Trophoblast cell (in vitro differentiated cells and primary cell): ENCODE data around the gene CGB1.
A peak's percentile ranks its signal among the peaks of the same experiment; 100 is the strongest.
"Not testable (repeated sequence)": the region's sequence is repeated elsewhere in the genome, so short reads cannot be mapped to it uniquely, and the experiment has no call there.

Source experiments
- DNase-seq, 2 donors: peaks; one replicate each; pipeline ENCODE4 v3.0.0-alpha.2; 2016
- H2AFZ ChIP-seq: 2 replicates; pipeline ENCODE4 v1.6.1; 2013; ENCODE audit warnings: low read length, moderate library complexity, mild to moderate bottlenecking; ENCODE audit not compliant: insufficient read depth, poor library complexity
- H2AK5ac ChIP-seq: 2 replicates; pipeline ENCODE4 v1.6.1; 2013; ENCODE audit warnings: mild to moderate bottlenecking, low read length
- H2BK120ac ChIP-seq: 2 replicates; pipeline ENCODE4 v1.6.1; 2013; ENCODE audit warnings: low read length, mild to moderate bottlenecking, moderate library complexity; ENCODE audit not compliant: insufficient read depth, poor library complexity
- H2BK12ac ChIP-seq: 2 replicates; pipeline ENCODE4 v1.6.1; 2013; ENCODE audit warnings: mild to moderate bottlenecking, low read length, moderate library complexity
- H2BK5ac ChIP-seq: 2 replicates; pipeline ENCODE4 v1.6.1; 2013; ENCODE audit warnings: low read length, low read depth, moderate library complexity, mild to moderate bottlenecking; ENCODE audit not compliant: poor library complexity
- H3K14ac ChIP-seq: 2 replicates; pipeline ENCODE4 v1.6.1; 2013; ENCODE audit warnings: mild to moderate bottlenecking, low read length
- H3K18ac ChIP-seq: 2 replicates; pipeline ENCODE4 v1.6.1; 2013; ENCODE audit warnings: mild to moderate bottlenecking, low read length
- H3K23ac ChIP-seq: 2 replicates; pipeline ENCODE4 v1.6.1; 2013; ENCODE audit warnings: low read length
- H3K27ac ChIP-seq: 2 replicates; pipeline ENCODE4 v1.5.1; 2013; ENCODE audit warnings: low read depth, mild to moderate bottlenecking, inconsistent platforms, low read length, moderate library complexity
- H3K27me3 ChIP-seq: 2 replicates; pipeline ENCODE4 v1.6.1; 2013; ENCODE audit warnings: inconsistent platforms, mild to moderate bottlenecking, low read length, moderate library complexity; ENCODE audit not compliant: insufficient read depth
- H3K36me3 ChIP-seq, 2 experiments: 1 replicate in 1 of 2; 2 replicates in 1 of 2; pipeline ENCODE4 v1.6.1; 2013; ENCODE audit warnings: low read length in 2 of 2, mild to moderate bottlenecking in 2 of 2, moderate library complexity in 1 of 2; ENCODE audit not compliant: insufficient read depth in 2 of 2, control insufficient read depth in 1 of 2
- H3K4ac ChIP-seq: 2 replicates; pipeline ENCODE4 v1.6.1; 2013; ENCODE audit warnings: low read depth, mild to moderate bottlenecking, low read length, moderate library complexity
- H3K4me1 ChIP-seq, 2 experiments: 1 replicate in 1 of 2; 2 replicates in 1 of 2; pipeline ENCODE4 v1.6.1; 2013; ENCODE audit warnings: low read length in 2 of 2, mild to moderate bottlenecking in 2 of 2, moderate library complexity in 1 of 2; ENCODE audit not compliant: insufficient read depth in 2 of 2, control insufficient read depth in 1 of 2
- H3K4me2 ChIP-seq: 2 replicates; pipeline ENCODE4 v1.6.1; 2013; ENCODE audit warnings: inconsistent platforms, mild to moderate bottlenecking, low read length, moderate library complexity
- H3K4me3 ChIP-seq: 2 replicates; pipeline ENCODE4 v1.5.1; 2013; ENCODE audit warnings: mild to moderate bottlenecking, low read depth, low read length, inconsistent platforms
- H3K79me1 ChIP-seq: one replicate; pipeline ENCODE4 v1.6.1; 2013; ENCODE audit warnings: low read length
- H3K79me2 ChIP-seq: 2 replicates; pipeline ENCODE4 v1.6.1; 2013; ENCODE audit warnings: low read length, mild to moderate bottlenecking; ENCODE audit not compliant: control insufficient read depth, insufficient read depth, poor library complexity
- H3K9ac ChIP-seq: 2 replicates; pipeline ENCODE4 v1.6.1; 2013; ENCODE audit warnings: mild to moderate bottlenecking, low read length
- H3K9me3 ChIP-seq: 2 replicates; pipeline ENCODE4 v1.6.1; 2013; ENCODE audit warnings: low read depth, mild to moderate bottlenecking, control low read depth, inconsistent platforms, low read length; ENCODE audit not compliant: insufficient read depth
- H4K12ac ChIP-seq: 2 replicates; pipeline ENCODE4 v1.6.1; 2013; ENCODE audit warnings: low read depth, mild to moderate bottlenecking, low read length, moderate library complexity
- H4K8ac ChIP-seq: 2 replicates; pipeline ENCODE4 v1.6.1; 2013; ENCODE audit warnings: low read depth, mild to moderate bottlenecking, low read length, moderate library complexity
- H4K91ac ChIP-seq: one replicate; pipeline ENCODE4 v1.6.1; 2013; ENCODE audit warnings: low read depth, mild to moderate bottlenecking, low read length, moderate library complexity
- WGBS: extraction: QIAGEN DNeasy Blood & Tissue Kit; methylation state at CpG from one replicate; pipeline ENCODE4 v1.1.7; 2013; ENCODE audit warnings: missing lambda C conversion rate; ENCODE audit not compliant: insufficient read length, insufficient coverage; ENCODE audit errors: extremely low coverage; 5-methylcytosine and 5-hydroxymethylcytosine counted together

The CGB1 gene

GRCh38 chr19:49042177-49042576, 5.5 kb upstream of the CGB1 start:
- H2BK5ac ChIP-seq, result no peak overlapping the region
- H2BK120ac ChIP-seq, result no peak overlapping the region
- no peaks in the 10 kb centered on the region for H3K9me3 ChIP-seq
- H2AK5ac ChIP-seq, result no peak overlapping the region
- H4K8ac ChIP-seq, result no peak overlapping the region
- no peaks in the 10 kb centered on the region for H3K79me1 ChIP-seq
- H4K12ac ChIP-seq, result no peak overlapping the region
- H3K36me3 ChIP-seq, result no peaks in the 10 kb centered on the region
- H3K9ac ChIP-seq, result no peak overlapping the region
- no peak overlapping the region for H4K91ac ChIP-seq
- no peak overlapping the region for H3K18ac ChIP-seq
- H3K4me1 ChIP-seq, result no peaks in the 10 kb centered on the region
- DNase-seq, result no peak
- H2AFZ ChIP-seq, result no peak overlapping the region
- no peak overlapping the region for H3K23ac ChIP-seq
- no peaks in the 10 kb centered on the region for H3K79me2 ChIP-seq
- no peaks in the 10 kb centered on the region for H3K27me3 ChIP-seq
- no peak overlapping the region for H3K4me2 ChIP-seq
- H3K14ac ChIP-seq, result no peak overlapping the region
- no CpG with 5 or more reads among the region's 17 CpGs for WGBS
- H3K4me3 ChIP-seq, result no peak overlapping the region
- no peak overlapping the region for H3K27ac ChIP-seq
- H2BK12ac ChIP-seq, result no peak overlapping the region
- H3K4ac ChIP-seq, result no peak overlapping the region

- no CpG with 5 or more reads among the region's 9 CpGs for WGBS
- H2AK5ac ChIP-seq, H4K12ac ChIP-seq, DNase-seq, H3K4ac ChIP-seq, H3K4me2 ChIP-seq, H3K18ac ChIP-seq, H2BK12ac ChIP-seq, H4K91ac ChIP-seq, H3K9me3 ChIP-seq, H3K79me2 ChIP-seq, H3K23ac ChIP-seq, H3K14ac ChIP-seq, H4K8ac ChIP-seq, H3K9ac ChIP-seq, H2AFZ ChIP-seq, H3K27me3 ChIP-seq, H3K4me1 ChIP-seq, H3K27ac ChIP-seq, H2BK5ac ChIP-seq, H3K4me3 ChIP-seq, H3K36me3 ChIP-seq, H3K79me1 ChIP-seq, H2BK120ac ChIP-seq: not testable (repeated sequence)
Measured at GRCh38 chr19:49039736-49040135, 3.0 kb upstream of the CGB1 start.

GRCh38 chr19:49038557-49039276, 2.0 kb upstream of the CGB1 start:
- not testable (repeated sequence) for H3K4ac ChIP-seq, H3K9me3 ChIP-seq, H3K23ac ChIP-seq, H3K9ac ChIP-seq, H3K36me3 ChIP-seq, H4K8ac ChIP-seq, H3K27me3 ChIP-seq, H2BK12ac ChIP-seq, H2BK5ac ChIP-seq, H2AFZ ChIP-seq, H4K12ac ChIP-seq, H3K4me1 ChIP-seq, H2AK5ac ChIP-seq, H3K18ac ChIP-seq, H3K79me2 ChIP-seq, H3K4me2 ChIP-seq, H3K79me1 ChIP-seq, DNase-seq, H3K27ac ChIP-seq, H3K14ac ChIP-seq, H3K4me3 ChIP-seq
- H2BK120ac ChIP-seq, result peak overlapping the region; percentile 22
- peak overlapping the region; percentile 1 for H4K91ac ChIP-seq
- no CpG with 5 or more reads among the region's 26 CpGs for WGBS

- not testable (repeated sequence) for H3K79me2 ChIP-seq, H3K9me3 ChIP-seq, H2BK12ac ChIP-seq, DNase-seq, H3K27ac ChIP-seq, H4K12ac ChIP-seq, H3K79me1 ChIP-seq, H3K9ac ChIP-seq, H2BK5ac ChIP-seq, H2AK5ac ChIP-seq, H2BK120ac ChIP-seq, H3K4me2 ChIP-seq, H4K91ac ChIP-seq, H3K4me1 ChIP-seq, H3K14ac ChIP-seq, H3K4me3 ChIP-seq, H4K8ac ChIP-seq, H3K27me3 ChIP-seq, H2AFZ ChIP-seq, H3K36me3 ChIP-seq, H3K18ac ChIP-seq, H3K23ac ChIP-seq, H3K4ac ChIP-seq
- no CpG with 5 or more reads among the region's 8 CpGs for WGBS
Measured at GRCh38 chr19:49038111-49038510, 1.4 kb upstream of the CGB1 start.
